ENCODE measurements around the gene NEU1.
"Not testable (repeated sequence)": the region's sequence is repeated elsewhere in the genome, so short reads cannot be mapped to it uniquely, and the experiment has no call there.

NEU1 gene

DNA sequence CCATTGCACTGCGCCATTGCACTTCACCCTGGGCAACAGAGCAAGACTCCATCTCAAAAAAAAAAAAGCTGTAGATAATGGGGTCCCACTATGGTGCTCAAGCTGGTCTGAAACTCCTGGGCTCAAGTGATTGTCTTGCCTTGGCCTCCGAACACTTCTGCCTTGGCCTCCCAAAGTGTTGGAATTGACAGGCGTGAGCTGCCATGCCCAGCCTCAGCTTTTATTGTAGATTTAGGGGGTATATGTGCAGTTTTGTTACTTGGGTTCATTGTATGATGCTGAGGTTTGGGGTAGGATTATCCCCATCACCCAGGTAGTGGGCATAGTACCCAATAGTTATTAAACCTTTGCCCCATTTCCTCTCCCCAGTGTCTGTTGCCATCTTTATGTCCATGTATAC lies 23.7 kb downstream of the NEU1 start:
- DNase-seq (ENCODE audit: low read depth): no peak

DNA sequence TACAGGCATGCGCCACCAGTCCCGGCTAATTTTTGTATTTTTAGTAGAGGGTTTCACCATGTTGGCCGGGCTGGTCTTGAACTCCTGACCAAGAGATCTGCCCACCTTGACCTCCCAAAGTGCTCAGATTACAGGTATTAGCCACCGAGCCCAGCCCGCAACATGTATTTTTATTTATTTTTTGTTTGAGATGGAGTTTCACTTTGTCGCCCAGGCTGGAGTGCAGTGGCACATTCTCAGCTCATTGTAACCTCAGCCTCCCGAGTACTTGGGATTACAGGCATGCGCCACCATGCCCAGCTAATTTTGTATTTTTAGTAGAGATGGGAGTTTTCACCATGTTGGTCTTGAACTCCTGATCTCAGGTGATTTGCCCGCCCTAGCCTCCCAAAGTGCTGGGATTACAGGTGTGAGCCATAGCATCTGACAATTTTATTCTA lies 24.5 kb downstream of the NEU1 start:
- DNase-seq (ENCODE audit: low read depth): not testable (repeated sequence)

GRCh38 chr6:31837369-31838113 lies 25.1 kb downstream of the NEU1 start:
- DNase-seq (ENCODE audit: low read depth): no peak

- no peak for DNase-seq (ENCODE audit: low read depth)
Measured at GRCh38 chr6:31836474-31837368, 25.9 kb downstream of the NEU1 start.

- no peak for DNase-seq (ENCODE audit: low read depth)
Measured at GRCh38 chr6:31836047-31836473, 26.6 kb downstream of the NEU1 start.

DNA sequence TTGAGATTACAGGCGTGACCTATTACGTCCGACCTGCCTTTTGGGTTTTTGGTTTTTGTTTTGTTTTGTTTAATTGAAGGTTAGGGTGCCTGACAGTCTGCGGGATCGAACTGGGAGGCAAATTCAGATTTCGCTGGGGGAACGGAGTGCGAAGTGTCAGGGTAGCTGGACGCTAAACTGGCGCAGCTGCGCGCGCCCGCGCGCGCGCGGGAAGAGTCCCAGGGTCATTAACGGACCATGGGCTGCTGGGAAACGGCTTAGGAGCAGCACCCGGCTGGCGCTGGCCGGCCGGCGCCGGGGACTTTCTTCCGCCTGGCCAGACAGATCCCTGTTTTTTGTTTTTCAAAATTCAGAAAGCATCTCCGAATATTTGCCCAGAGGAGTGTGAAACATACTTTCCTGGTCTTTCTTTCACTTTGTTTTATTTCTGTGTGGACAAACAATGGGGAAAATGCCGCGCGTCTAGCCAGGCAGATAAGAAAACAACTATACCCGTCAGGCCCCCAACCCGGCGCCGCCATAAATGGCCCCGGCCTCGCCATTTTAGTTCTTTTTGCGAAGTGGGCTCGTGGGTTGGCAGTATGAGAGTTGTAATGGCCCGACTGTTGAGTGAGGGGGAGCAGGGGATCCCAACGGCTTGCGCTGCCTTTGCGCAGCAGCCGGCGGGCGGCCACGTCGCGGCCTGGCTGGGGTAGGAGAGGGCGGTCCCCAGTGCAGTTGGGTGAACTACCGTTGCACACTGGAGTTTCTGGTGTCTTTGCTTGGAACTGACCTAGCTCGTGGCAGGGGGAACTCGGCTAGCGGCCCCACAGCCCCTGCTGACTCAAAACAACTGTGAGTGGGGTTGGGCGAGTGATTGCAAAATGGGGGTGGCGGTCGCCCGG lies 28.0 kb downstream of the NEU1 start:
- peak; percentile 74 for DNase-seq (ENCODE audit: low read depth)

GRCh38 chr6:31831350-31832215 lies 31.0 kb downstream of the NEU1 start:
- no peak for DNase-seq (ENCODE audit: low read depth)

- no peak for DNase-seq (ENCODE audit: low read depth)
Measured at GRCh38 chr6:31830886-31831335, 31.7 kb downstream of the NEU1 start.

GRCh38 chr6:31829633-31830283 lies 32.9 kb downstream of the NEU1 start:
- DNase-seq (ENCODE audit: low read depth): no peak

GRCh38 chr6:31827286-31828079 lies 35.1 kb downstream of the NEU1 start, which contains the start of gene HSPA1B:
HSPA1B (plus strand) TSS chr6:31827738; CDS start chr6:31827951, 213 bp downstream.
- DNase-seq (ENCODE audit: low read depth): peak; percentile 74

DNA sequence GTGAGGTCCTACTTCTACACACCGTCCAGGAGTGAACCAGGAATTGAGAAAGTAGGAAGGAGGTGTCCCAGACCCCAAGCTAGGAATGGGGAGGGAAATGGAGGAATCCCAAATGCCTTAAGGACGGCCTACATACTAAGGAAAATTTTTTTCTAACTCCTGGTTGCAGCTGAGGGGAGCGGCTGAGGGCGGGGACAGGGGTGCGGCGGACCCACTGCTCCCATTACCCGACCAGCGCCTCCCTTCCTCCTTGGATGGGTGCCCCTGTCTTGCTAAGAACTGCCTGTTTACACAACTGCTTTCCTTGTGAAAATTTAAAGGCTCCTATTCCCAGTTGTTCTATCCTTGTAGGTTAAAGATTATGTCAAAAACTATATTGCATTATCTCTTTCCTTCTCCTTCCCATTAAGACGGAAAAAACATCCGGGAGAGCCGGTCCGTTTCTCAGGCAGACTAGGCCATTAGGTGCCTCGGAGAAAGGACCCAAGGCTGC lies 35.8 kb downstream of the NEU1 start:
- no peak for DNase-seq (ENCODE audit: low read depth)

GRCh38 chr6:31825553-31825952 lies 37.1 kb downstream of the NEU1 start:
- DNase-seq (ENCODE audit: low read depth): no peak

DNA sequence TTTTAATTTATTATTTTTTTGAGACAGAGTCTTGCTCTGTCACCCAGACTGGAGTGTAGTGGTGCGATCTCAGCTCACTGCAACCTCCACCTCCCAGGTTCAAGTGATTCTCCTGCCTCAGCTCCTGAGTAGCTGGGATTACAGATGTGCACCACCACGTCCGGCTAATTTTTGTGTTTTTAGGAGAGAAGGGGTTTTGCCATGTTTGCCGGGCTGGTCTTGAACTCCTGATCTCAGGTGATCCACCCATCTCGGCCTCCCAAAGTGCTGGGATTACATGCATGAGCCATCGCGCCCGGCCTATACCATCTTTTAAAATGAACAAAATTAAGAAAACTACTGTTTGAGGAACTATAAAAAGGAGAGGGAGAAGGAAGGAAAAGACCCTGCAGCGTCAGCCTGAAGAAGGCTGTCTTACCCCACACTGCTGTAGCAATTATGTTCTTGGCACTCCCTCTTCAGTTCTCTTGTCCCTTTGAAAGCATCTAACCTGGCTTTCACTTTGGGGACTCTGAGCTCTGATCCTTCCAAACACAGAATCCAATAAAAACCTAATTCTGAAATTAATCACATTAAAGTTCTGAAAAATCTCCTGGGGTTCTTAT lies 38.9 kb downstream of the NEU1 start:
- DNase-seq (ENCODE audit: low read depth): not testable (repeated sequence)

DNA sequence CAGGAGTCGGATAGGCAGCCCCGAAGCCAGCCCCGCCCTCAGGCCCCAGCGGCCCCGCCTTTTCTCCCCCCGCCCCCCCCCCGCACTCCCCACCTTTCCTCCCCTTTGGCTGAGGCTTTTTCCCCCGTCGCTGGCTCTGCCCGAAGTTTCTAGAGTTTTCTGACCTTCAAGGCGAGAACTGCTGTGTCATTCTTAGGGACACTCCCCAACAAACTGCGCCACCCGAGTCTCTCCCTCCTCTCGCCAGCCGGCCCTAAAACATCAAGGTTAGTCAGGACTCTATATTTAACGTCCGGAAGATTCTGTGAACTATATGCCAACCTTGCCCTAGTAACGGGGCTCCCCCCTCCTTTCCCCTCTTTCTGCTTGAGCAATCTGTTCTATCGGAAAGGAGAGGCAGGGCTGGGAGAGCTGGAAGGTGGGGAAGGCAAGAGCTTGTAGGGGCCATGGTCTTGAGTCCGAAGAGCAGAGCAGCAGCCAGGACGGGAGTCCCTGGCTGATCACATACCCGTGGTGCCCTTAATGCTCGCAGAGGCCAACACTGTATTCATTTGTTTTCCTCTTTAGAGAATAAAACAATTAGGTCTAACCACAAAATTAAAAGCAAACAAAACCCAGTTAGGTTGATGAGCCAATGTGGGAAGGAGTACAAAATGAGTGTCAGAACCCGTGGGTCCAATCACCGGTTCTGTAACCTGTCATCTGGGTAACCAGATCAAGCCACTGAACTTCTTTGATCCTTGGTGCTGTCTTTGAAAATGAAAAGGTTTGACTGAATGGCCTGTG lies 40.4 kb downstream of the NEU1 start:
- DNase-seq (ENCODE audit: low read depth): no peak

DNA sequence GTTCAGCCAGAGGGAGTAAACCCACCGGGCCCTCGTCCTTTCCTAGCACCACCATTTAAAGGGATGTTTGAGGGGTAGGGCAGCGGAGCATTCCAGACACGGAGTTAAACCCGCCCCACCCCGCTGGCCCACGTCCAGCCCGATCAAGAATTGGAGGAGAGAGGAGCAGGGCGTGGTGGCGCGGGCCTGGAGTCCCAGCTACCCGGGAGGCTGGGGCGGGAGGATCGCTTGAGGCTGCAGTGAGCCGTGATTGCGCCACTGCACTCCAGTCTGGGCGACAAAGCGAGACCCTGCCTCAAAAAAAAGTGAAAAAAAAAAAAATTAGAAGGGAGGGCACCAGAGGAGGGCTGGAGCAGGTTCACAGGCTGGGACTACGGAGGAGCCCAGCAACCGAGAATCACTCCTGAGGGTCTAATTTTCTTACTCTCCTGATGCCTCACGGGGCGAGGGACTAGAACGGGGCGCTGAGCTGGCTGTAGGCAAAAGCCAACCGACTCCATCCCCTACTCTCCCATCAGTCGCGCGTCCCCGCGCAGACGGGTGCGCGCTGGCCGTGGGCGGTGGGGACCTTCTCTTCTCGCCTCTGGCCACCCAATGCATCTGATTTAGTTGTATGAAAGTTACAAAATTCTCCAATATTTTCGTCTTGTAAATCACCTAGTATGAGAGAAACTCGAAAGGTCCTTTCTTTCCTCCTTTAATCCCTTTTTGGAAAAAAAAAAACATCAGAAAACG lies 41.2 kb downstream of the NEU1 start:
- DNase-seq (ENCODE audit: low read depth): no peak

DNA sequence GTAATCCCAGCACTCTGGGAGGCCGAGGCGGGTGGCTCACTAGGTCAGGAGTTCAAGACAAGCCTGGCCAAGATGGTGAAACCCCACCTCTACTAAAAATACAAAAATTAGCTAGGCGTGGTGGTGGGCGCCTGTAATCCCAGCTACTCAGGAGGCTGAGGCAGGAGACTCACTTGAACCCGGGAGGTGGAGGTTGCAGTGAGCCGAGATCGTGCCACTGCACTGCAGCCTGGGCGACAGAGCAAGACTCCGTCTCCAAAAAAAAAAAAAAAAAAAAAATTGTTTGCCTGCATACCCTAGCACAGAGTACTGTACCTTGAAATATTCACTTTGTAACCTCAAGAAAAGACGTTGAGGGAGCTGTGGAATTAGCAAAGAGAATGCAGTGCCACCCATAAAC lies 42.2 kb downstream of the NEU1 start:
- DNase-seq (ENCODE audit: low read depth): not testable (repeated sequence)

DNA sequence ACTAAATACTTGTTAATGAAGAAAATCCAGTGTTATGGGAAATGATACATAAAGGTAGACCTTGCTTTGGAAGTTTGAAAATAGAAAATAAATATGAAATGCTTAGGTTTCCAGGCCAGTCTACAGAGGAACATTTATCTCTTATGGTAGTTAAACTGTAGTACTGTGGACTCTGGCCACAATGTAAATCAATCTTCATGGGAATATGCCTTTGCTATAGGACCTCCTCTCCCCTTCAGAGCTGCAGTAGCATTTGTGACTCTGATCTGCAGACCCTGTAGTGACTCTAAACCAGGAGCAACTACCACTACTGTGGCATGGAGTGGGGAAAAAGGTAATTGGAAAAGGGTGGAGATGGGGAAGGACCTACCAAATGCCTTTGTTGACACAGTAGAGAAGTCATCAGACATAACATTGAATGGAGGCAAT lies 42.7 kb downstream of the NEU1 start:
- DNase-seq (ENCODE audit: low read depth): no peak
